ENCODE measurements around the gene RLF.

The RLF gene

GRCh38 chr1:40155135-40155534, 6.1 kb upstream of the RLF start:
- no peaks in the 10 kb centered on the region for H3K9me3 ChIP-seq (ENCODE audit: insufficient read depth, low read length, severe bottlenecking)
- H3K4me2 ChIP-seq (ENCODE audit: insufficient read depth, low read length), result no peak overlapping the region
- H3K27me3 ChIP-seq (ENCODE audit: insufficient read depth, low read length, poor library complexity), result no peaks in the 10 kb centered on the region
- no peak overlapping the region for H2AFZ ChIP-seq (ENCODE audit: low read depth, low read length)
- no peak overlapping the region for H3K9ac ChIP-seq (ENCODE audit: low read depth, low read length)
- TF ChIP-seq EZH2 (IDR thresholded peaks at IDR 0.05; ENCODE audit: borderline replicate concordance, low read depth, low read length, severe bottlenecking) (no peak), CTCF (IDR thresholded peaks at IDR 0.05; ENCODE audit: borderline replicate concordance, extremely low read depth, low read length, poor library complexity, severe bottlenecking) (no peak)
- H3K27ac ChIP-seq (ENCODE audit: low read length), result no peak overlapping the region
- ATAC-seq (ENCODE audit: insufficient read depth, low read depth), result no peak
- no peak for DNase-seq
- no peaks in the 10 kb centered on the region for H3K36me3 ChIP-seq (ENCODE audit: insufficient read depth, low read length)
- H3K79me2 ChIP-seq (ENCODE audit: insufficient read depth, low read length), result no peaks in the 10 kb centered on the region
- H3K4me1 ChIP-seq (ENCODE audit: insufficient read depth, low read length), result 0 out of 2 replicates have a peak, but pooled peaks cover 3% of the 10 kb centered on the region
- H4K20me1 ChIP-seq (ENCODE audit: insufficient read depth, low read length), result no peaks in the 10 kb centered on the region
- no peak overlapping the region for H3K4me3 ChIP-seq (ENCODE audit: low read depth in 1 of 2, low read length in 2 of 2)

GRCh38 chr1:40155910-40156309, 5.3 kb upstream of the RLF start:
- Histone ChIP-seq H3K36me3 (ENCODE audit: insufficient read depth, low read length) (no peaks in the 10 kb centered on the region), H3K79me2 (ENCODE audit: insufficient read depth, low read length) (peaks cover 2% of the 10 kb centered on the region), H3K27ac (ENCODE audit: low read length) (no peak overlapping the region), H2AFZ (ENCODE audit: low read depth, low read length) (no peak overlapping the region), H3K27me3 (ENCODE audit: insufficient read depth, low read length, poor library complexity) (no peaks in the 10 kb centered on the region), H3K4me3 (ENCODE audit: low read depth in 1 of 2, low read length in 2 of 2) (no peak overlapping the region), H3K4me2 (ENCODE audit: insufficient read depth, low read length) (no peak overlapping the region), H3K4me1 (ENCODE audit: insufficient read depth, low read length) (peaks cover 10% of the 10 kb centered on the region), H3K9ac (ENCODE audit: low read depth, low read length) (no peak overlapping the region), H4K20me1 (ENCODE audit: insufficient read depth, low read length) (no peaks in the 10 kb centered on the region), H3K9me3 (ENCODE audit: insufficient read depth, low read length, severe bottlenecking) (no peaks in the 10 kb centered on the region)
- TF ChIP-seq CTCF (IDR thresholded peaks at IDR 0.05; ENCODE audit: borderline replicate concordance, extremely low read depth, low read length, poor library complexity, severe bottlenecking) (no peak), EZH2 (IDR thresholded peaks at IDR 0.05; ENCODE audit: borderline replicate concordance, low read depth, low read length, severe bottlenecking) (no peak)
- DNase-seq (no peak), ATAC-seq (ENCODE audit: insufficient read depth, low read depth) (no peak)

DNA sequence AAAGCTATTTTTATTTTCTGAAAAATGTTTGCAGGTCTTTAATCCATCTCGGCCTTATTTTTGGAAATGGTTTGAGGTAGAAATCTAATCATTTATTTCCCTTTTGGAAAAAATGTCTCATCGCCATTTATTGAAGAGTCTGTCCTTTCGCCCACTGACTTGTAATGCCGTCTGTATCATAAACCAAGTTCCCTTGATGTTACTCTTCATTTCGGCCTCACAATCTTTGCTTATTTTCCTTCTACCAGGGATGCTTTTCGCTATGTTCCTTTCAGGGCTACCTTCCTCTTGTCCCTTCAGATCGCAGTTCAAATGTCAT, 422 bp upstream of the RLF start:
- DNase-seq, result no peak
- peak overlapping the region; percentile 63 to 92 for H3K4me3 ChIP-seq (ENCODE audit: low read depth in 1 of 2, low read length in 2 of 2)
- TF ChIP-seq CTCF (IDR thresholded peaks at IDR 0.05; ENCODE audit: borderline replicate concordance, extremely low read depth, low read length, poor library complexity, severe bottlenecking) (no peak), EZH2 (IDR thresholded peaks at IDR 0.05; ENCODE audit: borderline replicate concordance, low read depth, low read length, severe bottlenecking) (no peak)
- H3K27ac ChIP-seq (ENCODE audit: low read length), result peak overlapping the region; percentile 72
- H3K79me2 ChIP-seq (ENCODE audit: insufficient read depth, low read length), result peaks cover 50% of the 10 kb centered on the region
- H3K27me3 ChIP-seq (ENCODE audit: insufficient read depth, low read length, poor library complexity), result no peaks in the 10 kb centered on the region
- peak overlapping the region; percentile 89 for H2AFZ ChIP-seq (ENCODE audit: low read depth, low read length)
- H3K36me3 ChIP-seq (ENCODE audit: insufficient read depth, low read length), result no peaks in the 10 kb centered on the region; the same call in 1 of the 2 replicates
- peaks cover 31% of the 10 kb centered on the region for H3K4me1 ChIP-seq (ENCODE audit: insufficient read depth, low read length)
- H3K4me2 ChIP-seq (ENCODE audit: insufficient read depth, low read length), result peak overlapping the region; percentile 80
- peaks cover 31% of the 10 kb centered on the region for H4K20me1 ChIP-seq (ENCODE audit: insufficient read depth, low read length)
- no peaks in the 10 kb centered on the region for H3K9me3 ChIP-seq (ENCODE audit: insufficient read depth, low read length, severe bottlenecking)
- no peak for ATAC-seq (ENCODE audit: insufficient read depth, low read depth)
- peak overlapping the region; percentile 80 for H3K9ac ChIP-seq (ENCODE audit: low read depth, low read length)

All from DND-41 (cell line).